Measurements from ENCODE around the gene RASEF.

Gene RASEF

DNA sequence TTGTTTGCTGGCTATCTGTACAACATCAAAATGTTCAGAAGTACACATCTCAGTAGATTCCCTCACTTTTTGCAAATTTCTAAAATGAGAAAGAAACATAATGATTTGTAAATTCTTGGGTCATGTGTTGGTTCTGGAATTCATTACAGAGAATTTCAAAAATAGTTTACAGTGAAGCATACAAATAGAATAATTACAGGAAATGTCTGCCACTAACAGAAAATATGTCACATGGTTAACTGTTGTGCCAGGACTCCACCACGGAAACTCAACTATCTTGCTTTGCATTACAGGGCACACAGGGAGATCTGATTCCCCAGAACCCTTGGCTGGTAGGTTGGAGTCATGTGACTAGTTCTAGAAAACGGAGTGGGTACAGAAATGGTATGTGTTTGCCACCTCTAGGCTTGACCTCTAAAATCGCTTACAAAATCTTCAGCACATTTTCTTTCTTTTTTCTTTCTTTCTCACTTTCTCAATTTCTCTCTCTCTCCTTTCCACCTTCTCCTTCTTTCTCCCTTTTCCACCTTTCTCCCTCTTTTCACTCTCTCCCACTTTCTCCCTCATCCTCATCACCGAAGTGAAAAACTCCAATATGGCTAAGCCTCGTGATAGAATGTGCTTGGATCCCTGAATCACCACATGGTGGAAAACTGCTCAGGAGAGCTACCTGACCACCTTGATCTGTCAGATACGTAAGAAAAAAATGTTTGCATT, 32.4 kb downstream of the RASEF start:
- in situ Hi-C loops (cut with HindIII; ENCODE audit: low pct_ligation_motif_present, low sequenced_read_pairs) = no loop called here
- H3K27me3 ChIP-seq (replicated peaks) = no peaks in the 10 kb centered on the region
- no peaks in the 10 kb centered on the region for H3K36me3 ChIP-seq (replicated peaks)
- no peak for DNase-seq
- H3K4me3 ChIP-seq (ENCODE audit: low read depth, low read length) = no peak overlapping the region
- TF ChIP-seq, protein P1, sequence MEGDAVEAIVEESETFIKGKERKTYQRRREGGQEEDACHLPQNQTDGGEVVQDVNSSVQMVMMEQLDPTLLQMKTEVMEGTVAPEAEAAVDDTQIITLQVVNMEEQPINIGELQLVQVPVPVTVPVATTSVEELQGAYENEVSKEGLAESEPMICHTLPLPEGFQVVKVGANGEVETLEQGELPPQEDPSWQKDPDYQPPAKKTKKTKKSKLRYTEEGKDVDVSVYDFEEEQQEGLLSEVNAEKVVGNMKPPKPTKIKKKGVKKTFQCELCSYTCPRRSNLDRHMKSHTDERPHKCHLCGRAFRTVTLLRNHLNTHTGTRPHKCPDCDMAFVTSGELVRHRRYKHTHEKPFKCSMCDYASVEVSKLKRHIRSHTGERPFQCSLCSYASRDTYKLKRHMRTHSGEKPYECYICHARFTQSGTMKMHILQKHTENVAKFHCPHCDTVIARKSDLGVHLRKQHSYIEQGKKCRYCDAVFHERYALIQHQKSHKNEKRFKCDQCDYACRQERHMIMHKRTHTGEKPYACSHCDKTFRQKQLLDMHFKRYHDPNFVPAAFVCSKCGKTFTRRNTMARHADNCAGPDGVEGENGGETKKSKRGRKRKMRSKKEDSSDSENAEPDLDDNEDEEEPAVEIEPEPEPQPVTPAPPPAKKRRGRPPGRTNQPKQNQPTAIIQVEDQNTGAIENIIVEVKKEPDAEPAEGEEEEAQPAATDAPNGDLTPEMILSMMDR (IDR thresholded peaks at IDR 0.05; ENCODE audit: low read depth, low read length, missing control alignments) = no peak
- H3K27ac ChIP-seq = no peak overlapping the region

- Histone ChIP-seq H3K4me3 (ENCODE audit: low read depth, low read length) (no peak overlapping the region), H3K27me3 (replicated peaks) (no peaks in the 10 kb centered on the region), H3K27ac (no peak overlapping the region), H3K36me3 (replicated peaks) (no peaks in the 10 kb centered on the region)
- no peak for DNase-seq
- in situ Hi-C loops (cut with HindIII; ENCODE audit: low pct_ligation_motif_present, low sequenced_read_pairs) = no loop called here
- TF ChIP-seq, protein P1 (IDR thresholded peaks at IDR 0.05; ENCODE audit: low read depth, low read length, missing control alignments) = no peak
Observed at GRCh38 chr9:83029531-83030137, 33.3 kb downstream of the RASEF start.

- Histone ChIP-seq H3K4me3 (ENCODE audit: low read depth, low read length) (no peak overlapping the region), H3K36me3 (replicated peaks) (no peaks in the 10 kb centered on the region), H3K27ac (peak overlapping the region; percentile 80), H3K27me3 (replicated peaks) (no peaks in the 10 kb centered on the region)
- DNase-seq = peak; percentile 92
- in situ Hi-C loops (cut with HindIII; ENCODE audit: low pct_ligation_motif_present, low sequenced_read_pairs) = no loop called here
- TF ChIP-seq, protein P1 (IDR thresholded peaks at IDR 0.05; ENCODE audit: low read depth, low read length, missing control alignments) = no peak
Observed at GRCh38 chr9:83027153-83027891, 35.6 kb downstream of the RASEF start.

DNA sequence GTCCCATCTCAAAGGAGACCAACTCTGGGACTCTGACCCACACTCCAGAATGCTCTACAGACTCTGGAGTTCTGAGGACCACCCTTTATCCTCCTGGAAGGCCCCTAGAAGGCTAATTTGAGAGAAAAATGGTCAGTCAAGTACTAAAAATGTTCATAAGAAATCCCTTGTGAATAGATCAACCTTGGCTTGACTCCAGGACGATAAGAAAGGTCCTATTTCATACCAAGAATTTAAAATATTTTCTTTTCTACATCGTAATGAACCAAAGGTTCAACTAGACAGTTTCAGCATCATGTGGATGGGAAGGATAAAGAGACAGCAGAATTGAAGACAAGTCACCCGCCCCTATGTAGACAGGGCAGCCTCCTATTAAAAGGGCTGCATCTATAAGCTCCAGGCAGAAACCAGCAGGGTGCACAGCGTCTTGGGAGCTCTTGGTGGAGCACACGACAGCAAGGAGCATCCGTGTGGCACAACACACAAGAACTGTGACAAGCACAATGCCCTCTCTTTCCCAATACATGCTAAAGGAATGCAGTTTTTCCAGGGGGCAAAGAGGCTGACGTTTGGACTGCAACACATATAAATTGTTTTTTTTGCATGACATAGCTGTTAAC, 38.3 kb downstream of the RASEF start:
- Histone ChIP-seq H3K4me3 (ENCODE audit: low read depth, low read length) (no peak overlapping the region), H3K27me3 (replicated peaks) (no peaks in the 10 kb centered on the region), H3K27ac (no peak overlapping the region), H3K36me3 (replicated peaks) (no peaks in the 10 kb centered on the region)
- in situ Hi-C loops (cut with HindIII; ENCODE audit: low pct_ligation_motif_present, low sequenced_read_pairs) = no loop called here
- DNase-seq = no peak
- TF ChIP-seq, protein P1 (IDR thresholded peaks at IDR 0.05; ENCODE audit: low read depth, low read length, missing control alignments) = no peak

- in situ Hi-C loops (cut with HindIII; ENCODE audit: low pct_ligation_motif_present, low sequenced_read_pairs) = no loop called here
- TF ChIP-seq, protein P1 (IDR thresholded peaks at IDR 0.05; ENCODE audit: low read depth, low read length, missing control alignments) = no peak
- no peak overlapping the region for H3K4me3 ChIP-seq (ENCODE audit: low read depth, low read length)
- H3K27me3 ChIP-seq (replicated peaks) = no peaks in the 10 kb centered on the region
- H3K27ac ChIP-seq = no peak overlapping the region
- H3K36me3 ChIP-seq (replicated peaks) = no peaks in the 10 kb centered on the region
- no peak for DNase-seq
Observed at GRCh38 chr9:83023151-83023550, 39.8 kb downstream of the RASEF start.

All from brain microvascular endothelial cell (primary cell).